ACHN (cell line): ENCODE results near the gene CISD3.

Experiments used
- DNase-seq: peaks from one replicate; pipeline ENCODE4 v3.0.0-alpha.2; 2015
- in situ Hi-C: cut with HindIII; loops from 2 replicates; pipeline ENCODE4 v1.10.0; 2017; ENCODE audit warnings: low sequenced_read_pairs, low pct_ligation_motif_present, low pct_unique_long_range_greater_than_20kb

The CISD3 gene

GRCh38 chr17:38729886-38730525, at the start of gene CISD3:
CISD3 (plus strand) TSS chr17:38730341; CDS start chr17:38730359, 18 bp downstream.
- in situ Hi-C loops, result no loop called here

GRCh38 chr17:38681096-38681495, 49.0 kb upstream of the CISD3 start:
- DNase-seq, result no peak
- in situ Hi-C loops, result no loop called here

More at GRCh38 chr17:38729886-38730525, at the start of gene CISD3:
- peak; percentile 93 for DNase-seq

DNA sequence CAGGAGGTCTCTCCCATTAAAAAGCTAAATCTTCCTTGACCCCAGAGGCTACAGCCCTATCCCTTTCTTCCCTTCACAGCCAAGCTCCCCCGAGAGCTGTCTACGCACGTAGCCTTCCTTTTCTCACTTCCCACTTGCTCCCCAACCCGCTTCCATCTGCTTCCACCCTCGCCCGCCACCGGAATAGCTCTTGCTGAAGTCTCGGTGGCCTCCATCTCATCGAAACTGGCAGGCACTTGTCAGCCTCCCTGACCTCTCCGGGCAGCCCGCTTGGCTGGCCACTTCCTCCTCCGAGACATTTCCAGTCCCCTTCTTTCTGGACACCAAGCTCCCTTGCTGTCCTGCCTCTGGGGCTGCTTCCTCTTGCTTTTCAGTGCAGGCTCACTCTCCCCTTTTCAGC, 44.6 kb upstream of the CISD3 start:
- no peak for DNase-seq
- in situ Hi-C loops, result no loop called here

- in situ Hi-C loops, result no loop called here
Measured at GRCh38 chr17:38687286-38687685, 42.9 kb upstream of the CISD3 start.

DNA sequence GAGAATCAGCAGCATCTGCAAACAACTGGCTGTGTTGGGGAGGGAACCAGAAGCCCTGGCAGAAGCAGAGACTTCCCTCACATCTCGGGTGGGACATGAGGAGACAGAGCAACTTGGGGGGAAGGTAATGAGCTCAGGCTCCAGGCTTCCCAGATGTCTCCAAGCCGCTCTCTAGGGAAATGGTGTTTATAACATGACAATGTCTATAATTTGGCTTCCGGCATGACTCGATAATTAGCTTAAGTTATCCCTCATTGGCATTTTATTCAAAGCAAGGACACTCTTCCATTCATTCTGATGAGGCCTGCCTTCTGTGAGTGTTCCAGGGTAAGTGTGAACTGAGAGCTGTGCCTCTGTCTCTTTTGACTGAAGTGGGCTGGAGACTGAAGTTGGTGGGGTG, 39.8 kb upstream of the CISD3 start:
- in situ Hi-C loops, result no loop called here
- DNase-seq, result no peak

More at GRCh38 chr17:38687286-38687685, 42.9 kb upstream of the CISD3 start:
- no peak for DNase-seq

GRCh38 chr17:38691154-38691553, 39.0 kb upstream of the CISD3 start:
- no peak for DNase-seq
- in situ Hi-C loops, result no loop called here

GRCh38 chr17:38693700-38694329, 36.3 kb upstream of the CISD3 start:
- in situ Hi-C loops, result no loop called here
- DNase-seq, result no peak

GRCh38 chr17:38697061-38697820, 32.9 kb upstream of the CISD3 start:
- no peak for DNase-seq
- in situ Hi-C loops, result no loop called here

DNA sequence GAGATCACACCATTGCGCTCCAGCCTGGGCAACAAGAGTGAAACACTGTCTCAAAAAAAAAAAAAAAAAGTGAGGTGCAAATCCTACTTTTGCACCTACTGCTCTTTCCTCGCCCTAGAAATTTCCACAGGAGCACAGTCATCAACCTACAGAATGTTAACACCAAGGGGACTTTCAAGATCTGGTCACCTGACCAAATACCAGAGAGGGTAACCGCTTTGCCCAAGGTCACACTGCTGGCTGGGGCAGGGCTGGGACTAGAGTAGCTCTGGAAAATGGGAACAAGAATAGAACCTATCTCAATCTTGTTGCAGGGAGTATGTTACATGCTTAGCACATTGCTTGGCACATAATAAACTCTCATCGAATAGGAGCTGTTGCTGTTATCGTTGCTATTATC, 31.4 kb upstream of the CISD3 start:
- in situ Hi-C loops, result no loop called here
- DNase-seq, result no peak

DNA sequence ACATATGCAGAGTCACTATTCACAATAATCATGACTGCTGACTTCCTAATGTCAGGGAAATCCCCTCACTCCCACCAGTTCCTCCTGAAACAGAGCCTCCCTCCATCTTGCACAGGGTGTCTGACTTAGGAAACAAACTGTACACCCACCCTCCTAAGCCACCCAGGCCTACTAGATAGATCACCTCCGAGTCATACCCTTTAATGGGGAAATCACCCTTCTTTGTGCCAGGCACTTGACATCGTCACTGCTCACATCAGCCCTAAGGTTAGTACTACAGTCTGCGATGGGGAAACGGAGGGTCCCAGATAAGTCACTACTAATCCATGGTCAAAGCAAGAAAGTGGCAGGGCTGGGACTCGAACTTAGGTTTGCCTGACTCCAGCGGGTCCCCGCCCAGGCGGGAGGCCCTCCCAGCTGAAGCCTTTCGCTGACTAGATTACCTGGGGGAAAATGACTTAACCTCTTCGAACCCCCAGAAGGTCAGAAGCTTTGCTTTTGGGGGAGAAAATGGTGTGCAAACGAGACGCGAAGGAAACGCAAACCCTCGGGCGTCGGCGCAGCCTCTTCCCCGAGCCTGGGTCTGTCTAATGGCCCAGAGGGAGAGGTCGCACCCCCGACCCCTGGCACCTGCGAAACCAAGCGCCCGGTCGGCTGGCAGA, 28.5 kb upstream of the CISD3 start:
- in situ Hi-C loops, result no loop called here
- peak; percentile 48 for DNase-seq

DNA sequence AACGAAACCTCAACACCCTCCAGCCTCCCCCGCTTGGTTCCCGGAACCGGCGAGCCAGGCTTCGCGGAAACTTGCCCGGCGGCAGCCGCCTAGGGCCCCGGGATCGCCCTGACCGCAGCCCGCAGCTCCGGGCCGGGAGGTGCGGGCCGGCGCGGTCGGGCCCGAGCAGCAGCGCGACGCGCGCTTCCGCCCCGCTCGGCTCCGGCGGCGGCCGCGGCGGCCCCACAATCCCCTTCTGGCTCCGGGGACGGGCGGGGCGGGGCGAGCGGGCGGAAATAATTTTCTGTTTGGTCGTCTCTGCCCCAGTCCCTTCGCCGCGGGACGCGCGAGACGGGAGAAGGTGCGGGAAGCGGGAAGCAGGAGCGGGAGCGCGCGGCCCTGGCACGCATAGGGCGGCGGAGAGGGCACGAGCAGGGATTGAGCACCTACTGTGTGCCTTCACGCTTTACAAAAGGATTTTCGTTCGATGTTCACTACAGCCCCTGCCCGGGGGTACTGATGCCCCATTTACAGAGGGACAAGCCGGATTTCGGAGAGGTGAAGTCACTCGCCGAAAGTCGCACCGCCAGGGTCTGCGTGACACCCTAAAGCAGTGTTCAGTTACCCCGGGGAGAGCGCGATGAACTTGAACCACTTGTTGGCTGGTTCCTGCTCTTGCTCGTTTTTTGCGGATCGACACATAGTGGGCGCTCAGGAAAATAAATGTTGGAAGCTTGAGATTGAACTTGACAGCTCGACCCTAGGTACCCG, 27.8 kb upstream of the CISD3 start:
- in situ Hi-C loops, result no loop called here
- peak; percentile 92 for DNase-seq

DNA sequence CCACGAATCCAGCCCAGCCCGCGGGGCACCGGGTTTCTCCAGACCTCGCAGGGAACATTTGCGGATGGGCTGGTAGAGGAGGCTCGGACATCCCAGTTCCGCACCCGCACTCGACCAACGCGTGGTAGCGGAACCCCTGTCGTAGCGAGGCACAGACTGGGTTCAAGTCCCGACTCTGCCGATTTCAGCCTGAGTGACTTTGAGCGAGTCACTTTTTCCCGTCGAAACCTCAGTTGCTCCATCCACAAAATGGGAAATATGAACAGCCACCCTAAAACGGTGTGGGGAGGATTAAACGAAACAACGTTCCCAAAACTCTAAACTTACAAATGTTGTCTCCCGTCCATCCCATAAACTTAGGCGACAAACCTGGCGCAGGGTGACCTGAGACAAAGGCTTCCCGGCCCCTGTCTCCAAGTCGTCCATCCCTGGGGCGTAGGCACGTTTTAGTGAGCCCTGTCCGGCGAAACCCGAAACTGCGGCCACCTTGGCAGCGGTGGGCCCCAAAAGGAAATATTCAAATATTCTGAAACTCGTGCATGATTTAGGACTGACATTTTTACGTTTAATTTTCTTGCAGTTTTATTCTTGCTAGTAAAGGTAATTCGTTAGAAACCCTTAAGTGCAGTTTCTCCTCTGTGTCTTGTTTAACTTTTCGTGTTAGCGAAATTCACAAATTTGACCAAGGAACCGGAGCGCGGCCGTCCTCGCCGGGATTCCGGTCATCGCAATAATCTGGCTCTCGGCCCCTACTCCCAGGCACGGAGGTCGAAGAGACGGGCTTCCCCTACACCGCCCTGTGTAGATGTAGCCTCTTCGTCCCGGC, 27.0 kb upstream of the CISD3 start:
- peak; percentile 62 for DNase-seq
- in situ Hi-C loops, result no loop called here

DNA sequence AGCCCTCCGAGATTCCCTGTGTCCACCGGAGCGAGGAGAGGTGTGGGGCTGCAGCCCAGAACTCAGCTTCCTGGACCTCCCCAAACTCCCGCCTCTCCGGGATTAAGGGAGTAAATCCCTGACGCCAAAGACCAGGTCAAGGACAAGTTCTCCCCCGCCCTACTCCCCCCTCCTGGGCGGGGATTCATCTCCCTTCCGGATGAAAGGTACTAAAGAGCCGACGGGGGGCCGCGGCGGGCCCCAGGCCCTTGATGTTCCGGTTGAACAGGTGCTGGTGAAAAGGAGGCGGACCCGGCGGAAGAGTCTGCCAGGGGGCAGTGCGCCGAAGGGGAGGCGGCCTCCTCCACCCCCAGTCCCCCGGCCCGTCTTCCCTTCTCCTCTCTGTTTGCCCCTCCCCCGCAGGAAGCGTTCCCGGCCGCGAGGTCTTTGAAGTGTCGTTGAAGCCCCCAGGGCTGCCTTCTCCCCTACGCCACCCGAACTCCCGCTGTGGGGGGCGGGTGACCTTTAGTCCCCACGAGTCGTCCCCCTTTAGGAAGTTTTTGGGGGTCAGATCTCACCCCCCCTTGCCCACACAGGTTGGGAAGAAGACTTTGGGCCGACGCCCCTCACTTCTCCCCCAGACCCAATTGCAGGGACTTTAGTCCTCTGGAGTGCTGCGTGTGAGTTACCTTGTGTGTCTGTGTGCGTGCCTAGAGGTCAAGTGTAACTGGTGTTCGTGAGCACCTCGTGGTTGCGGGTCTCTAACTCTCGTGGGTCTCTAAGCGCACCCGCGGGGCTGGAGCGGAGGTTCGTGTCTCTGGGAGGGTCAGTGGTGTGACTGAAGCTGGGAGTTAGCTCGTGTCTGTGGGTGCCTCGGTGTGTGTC, 26.2 kb upstream of the CISD3 start:
- in situ Hi-C loops, result no loop called here
- DNase-seq, result peak; percentile 90

DNA sequence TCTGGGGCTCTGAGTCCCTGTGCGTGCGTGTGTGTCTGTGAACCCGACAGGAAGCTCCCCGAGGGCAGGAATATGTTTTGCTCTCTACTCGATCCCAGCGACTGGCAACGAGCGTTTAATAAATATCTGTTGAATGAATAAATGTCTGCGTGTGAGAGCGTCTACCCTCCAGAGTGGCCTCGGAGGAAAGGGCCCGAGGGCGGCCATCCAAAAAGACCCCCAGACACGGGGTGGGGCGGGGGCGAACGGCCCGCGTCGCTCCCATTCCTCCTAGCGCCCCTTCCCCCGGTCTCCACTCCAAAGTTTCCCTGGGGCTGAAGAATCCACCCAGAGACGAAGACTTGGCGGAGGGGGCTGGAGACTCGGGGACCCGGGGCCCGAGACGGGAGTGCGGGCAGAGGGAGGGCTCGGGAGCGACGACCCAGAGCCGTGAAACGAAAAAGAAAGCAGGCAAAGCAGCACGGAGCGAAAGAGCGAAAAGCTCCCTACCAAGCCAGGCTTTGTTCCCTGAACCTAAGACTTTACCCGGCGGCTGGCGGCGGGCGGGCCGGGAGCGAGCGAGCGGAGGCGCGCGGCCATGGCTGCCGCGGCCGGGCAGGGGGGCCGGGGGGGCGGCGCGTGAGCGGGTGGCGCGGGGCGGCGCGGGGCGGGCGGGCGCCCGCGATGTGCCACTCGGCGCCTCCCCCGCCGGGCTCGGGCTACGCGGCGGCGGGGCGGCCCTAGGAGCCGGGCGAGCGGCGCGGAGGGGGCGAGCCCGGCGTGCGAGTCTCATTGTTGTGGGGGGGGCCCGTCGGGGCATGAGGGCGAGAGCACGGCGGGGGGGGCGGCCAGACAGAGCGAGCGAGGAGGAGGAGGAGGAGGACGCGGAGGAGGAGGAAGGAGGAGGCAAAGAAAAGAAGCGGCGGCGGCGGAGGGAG, 25.3 kb upstream of the CISD3 start, which contains the start of gene MLLT6:
MLLT6 (plus strand) TSS at position 668 of the 917 bp plus-strand sequence. CDS start 360 bp downstream, outside the sequence.
- peak; percentile 85 for DNase-seq
- in situ Hi-C loops, result no loop called here

GRCh38 chr17:38705523-38705802, 24.7 kb upstream of the CISD3 start:
- in situ Hi-C loops, result no loop called here
- no peak for DNase-seq
